ENCODE measurements around the gene TSPAN19. TPM values are rescaled to one million over a fixed set of nuclear protein-coding genes. Genes with fewer than 3 reads are reported as not detected.

The TSPAN19 gene
- total and polyA plus RNA-seq, 8 donors, result 0.43 to 5.4 (median 1.5) TPM; not detected in 1

DNA sequence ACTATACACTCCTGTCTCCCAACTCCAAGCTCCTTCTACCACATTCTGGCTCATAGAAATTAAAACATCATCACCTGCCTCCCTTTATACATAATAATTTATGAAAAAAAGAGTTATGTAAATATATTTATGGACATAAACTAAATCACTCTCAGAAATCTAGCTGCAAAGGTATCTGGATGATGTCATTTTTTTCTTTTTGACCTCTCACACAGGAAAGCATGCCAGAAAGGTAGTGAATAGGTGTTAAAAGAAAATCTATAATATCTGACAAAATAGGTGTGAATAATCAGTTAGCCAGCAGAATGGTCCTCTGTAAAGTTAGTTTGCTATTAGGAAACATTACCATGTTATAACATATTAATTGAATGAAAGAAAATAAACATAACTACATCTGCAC is 7.8 kb upstream of the TSPAN19 start:
- Histone ChIP-seq H3K9me3 (no peaks in the 10 kb centered on the region), H3K36me3 (no peaks in the 10 kb centered on the region), H3K27ac (no peak overlapping the region), H3K4me1 (no peaks in the 10 kb centered on the region), H3K27me3 (no peaks in the 10 kb centered on the region), H3K4me3 (no peak overlapping the region)
- TF ChIP-seq CTCF (IDR thresholded peaks at IDR 0.05), result no peak
- intact Hi-C loops (cut with DNase I), result no loop called here
- ATAC-seq (no peak), DNase-seq (no peak)

- intact Hi-C loops (cut with DNase I), result no loop called here
- Histone ChIP-seq H3K9me3 (no peaks in the 10 kb centered on the region), H3K4me3 (no peak overlapping the region), H3K27me3 (peaks cover 0 to 12% of the 10 kb centered on the region in 2 donors), H3K4me1 (no peaks in the 10 kb centered on the region), H3K36me3 (no peaks in the 10 kb centered on the region), H3K27ac (no peak overlapping the region)
- ATAC-seq (no peak), DNase-seq (no peak)
- no peak for TF ChIP-seq CTCF (IDR thresholded peaks at IDR 0.05)
Observed at GRCh38 chr12:85041395-85041794, 5.3 kb upstream of the TSPAN19 start.

- Histone ChIP-seq H3K36me3 (no peaks in the 10 kb centered on the region), H3K27ac (no peak overlapping the region), H3K4me1 (no peaks in the 10 kb centered on the region), H3K9me3 (no peaks in the 10 kb centered on the region), H3K27me3 (peaks cover 18 to 28% of the 10 kb centered on the region in 2 donors), H3K4me3 (peak overlapping the region; percentile 29 to 41)
- intact Hi-C loops (cut with DNase I), result no loop called here
- DNase-seq, result no peak
- TF ChIP-seq CTCF (IDR thresholded peaks at IDR 0.05), result no peak
- peak; percentile 39 for ATAC-seq
Observed at GRCh38 chr12:85036733-85037132, 656 bp upstream of the TSPAN19 start.

DNA sequence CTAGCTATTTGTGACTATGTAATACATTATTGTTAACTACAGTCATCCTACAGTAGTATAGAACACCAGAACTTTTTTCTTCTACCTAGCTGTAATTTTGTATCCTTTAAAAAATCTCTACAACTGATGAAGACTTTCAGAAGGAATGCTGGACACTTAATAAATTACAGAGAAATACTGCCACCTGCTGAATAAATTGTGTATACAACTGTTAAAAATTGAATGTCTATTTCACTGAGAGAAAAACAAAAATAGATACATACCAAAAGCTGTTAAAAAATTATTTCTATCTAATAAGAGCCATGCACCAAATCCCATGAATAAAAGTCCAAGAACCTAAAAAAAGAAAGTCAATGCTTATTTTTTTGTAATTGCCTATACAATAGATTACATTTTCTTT is 6.6 kb downstream of the TSPAN19 start:
- peak; percentile 35 for ATAC-seq

GRCh38 chr12:85018098-85018497 is 18.0 kb downstream of the TSPAN19 start:
- no peak for ATAC-seq
- intact Hi-C loops (cut with DNase I), result no loop called here

More for the DNA sequence above, 6.6 kb downstream of the TSPAN19 start:
- Histone ChIP-seq H3K36me3 (no peaks in the 10 kb centered on the region), H3K4me3 (no peak overlapping the region), H3K9me3 (no peaks in the 10 kb centered on the region), H3K4me1 (no peaks in the 10 kb centered on the region), H3K27ac (no peak overlapping the region), H3K27me3 (peaks cover 0 to 6% of the 10 kb centered on the region in 2 donors)
- intact Hi-C loops (cut with DNase I), result loop anchor here in 1 of 2 donors (5.0 kb wide), 1 partner anchor 152 kb away; no protein-coding TSS in a partner anchor
- peak in 2 of 4 donors; percentile 20 to 21 for DNase-seq
- TF ChIP-seq CTCF (IDR thresholded peaks at IDR 0.05), result peak; percentile 27 to 43

More at GRCh38 chr12:85018098-85018497, 18.0 kb downstream of the TSPAN19 start:
- Histone ChIP-seq H3K27ac (no peak overlapping the region), H3K9me3 (no peaks in the 10 kb centered on the region), H3K36me3 (no peaks in the 10 kb centered on the region), H3K4me1 (no peaks in the 10 kb centered on the region), H3K4me3 (no peak overlapping the region), H3K27me3 (no peaks in the 10 kb centered on the region)
- DNase-seq, result no peak
- TF ChIP-seq CTCF (IDR thresholded peaks at IDR 0.05), result no peak

Data from left lung (tissue), 10 donors.